ENCODE data around the gene TRIM74. TPM values are rescaled to one million over a fixed set of nuclear protein-coding genes. Genes with fewer than 3 reads are reported as not detected.
"Not testable (repeated sequence)": the region's sequence is repeated elsewhere in the genome, so short reads cannot be mapped to it uniquely, and the experiment has no call there.

TRIM74 gene
- 0.47 and 2.4 TPM in 2 replicates for total RNA-seq
- 0.74 and 1.7 TPM in 2 replicates for polyA plus RNA-seq

GRCh38 chr7:72968980-72969516, at the start of gene TRIM74:
Gene TRIM74 (minus strand): TSS chr7:72969466. CDS start chr7:72966157, 3,309 bp downstream.
- no CpG with 5 or more reads among the region's 36 CpGs for whole genome bisulfite sequencing (ENCODE audit: low lambda C conversion rate, missing lambda C conversion rate)
- not testable (repeated sequence) for H2AFZ ChIP-seq

GRCh38 chr7:73006491-73006890, 37.2 kb upstream of the TRIM74 start:
- 29% methylated on average over 10 of the region's 10 CpGs for WGBS (ENCODE audit: low lambda C conversion rate, missing lambda C conversion rate)
- not testable (repeated sequence) for DNase-seq (ENCODE audit: low spot score); H3K9me2 ChIP-seq (replicated peaks; ENCODE audit: insufficient read depth); H4K20me1 ChIP-seq (ENCODE audit: insufficient read depth, poor library complexity, severe bottlenecking); H3K36me3 ChIP-seq (replicated peaks; ENCODE audit: insufficient read depth, low read depth); H3K4me1 ChIP-seq (ENCODE audit: insufficient read depth); H3K27me3 ChIP-seq; H3K9me3 ChIP-seq (ENCODE audit: low read depth)
- H3K27ac ChIP-seq = peak overlapping the region; percentile 47
- H3K4me3 ChIP-seq = peak overlapping the region; percentile 17
- peak overlapping the region; percentile 45 for H2AFZ ChIP-seq
- H3K79me2 ChIP-seq = peaks cover 10% of the 10 kb centered on the region
- peak overlapping the region; percentile 82 for H3K4me2 ChIP-seq

More at GRCh38 chr7:72968980-72969516, at the start of gene TRIM74:
- not testable (repeated sequence) for H3K79me2 ChIP-seq; DNase-seq (ENCODE audit: low spot score); H3K4me1 ChIP-seq (ENCODE audit: insufficient read depth); H3K27ac ChIP-seq; H3K9me2 ChIP-seq (replicated peaks; ENCODE audit: insufficient read depth); H3K36me3 ChIP-seq (replicated peaks; ENCODE audit: insufficient read depth, low read depth); H3K27me3 ChIP-seq; H3K4me3 ChIP-seq; H4K20me1 ChIP-seq (ENCODE audit: insufficient read depth, poor library complexity, severe bottlenecking); H3K9me3 ChIP-seq (ENCODE audit: low read depth); H3K4me2 ChIP-seq

DNA sequence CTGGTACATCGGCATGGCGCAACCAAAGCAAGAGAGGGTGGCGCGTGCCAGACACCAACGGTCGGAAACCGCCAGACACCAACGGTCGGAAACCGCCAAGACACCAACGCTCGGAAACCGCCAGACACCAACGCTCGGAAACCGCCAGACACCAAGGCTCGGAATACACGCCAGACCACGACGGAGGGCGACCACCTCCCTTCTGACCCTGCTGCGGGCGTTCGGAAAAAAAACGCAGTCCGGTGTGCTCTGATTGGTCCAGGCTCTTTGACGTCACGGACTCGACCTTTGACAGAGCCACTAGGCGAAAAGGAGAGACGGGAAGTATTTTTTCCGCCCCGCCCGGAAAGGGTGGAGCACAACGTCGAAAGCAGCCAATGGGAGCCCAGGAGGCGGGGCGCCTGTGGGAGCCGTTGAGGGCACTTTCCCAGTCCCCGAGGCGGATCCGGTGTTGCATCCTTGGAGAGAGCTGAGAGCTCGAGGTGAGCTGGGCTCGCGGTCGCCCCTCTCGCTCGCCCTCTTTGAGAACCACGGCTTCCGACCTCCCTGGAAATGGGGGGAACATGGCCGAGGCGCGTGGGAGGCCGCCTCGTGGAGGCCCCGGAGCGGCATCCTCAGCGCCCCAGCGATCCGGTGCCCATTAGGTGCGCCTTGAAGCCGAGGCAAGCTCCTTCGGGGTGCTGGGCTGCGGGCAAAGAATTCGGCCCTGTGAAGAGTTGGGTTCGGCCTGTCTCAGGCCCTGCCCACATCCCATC, 36.6 kb upstream of the TRIM74 start:
- not testable (repeated sequence) for H3K36me3 ChIP-seq (replicated peaks; ENCODE audit: insufficient read depth, low read depth); H4K20me1 ChIP-seq (ENCODE audit: insufficient read depth, poor library complexity, severe bottlenecking); H3K9me2 ChIP-seq (replicated peaks; ENCODE audit: insufficient read depth); H3K27me3 ChIP-seq; H3K9me3 ChIP-seq (ENCODE audit: low read depth); H3K4me1 ChIP-seq (ENCODE audit: insufficient read depth)
- Histone ChIP-seq H2AFZ (peak overlapping the region; percentile 88), H3K4me2 (peak overlapping the region; percentile 77), H3K4me3 (peak overlapping the region; percentile 87), H3K79me2 (peaks cover 10% of the 10 kb centered on the region), H3K27ac (peak overlapping the region; percentile 95)
- DNase-seq (ENCODE audit: low spot score) = peak; percentile 86
- 1% methylated on average over 56 of the region's 66 CpGs for WGBS (ENCODE audit: low lambda C conversion rate, missing lambda C conversion rate)

- H3K9me2 ChIP-seq (replicated peaks; ENCODE audit: insufficient read depth); DNase-seq (ENCODE audit: low spot score); H4K20me1 ChIP-seq (ENCODE audit: insufficient read depth, poor library complexity, severe bottlenecking); H3K27me3 ChIP-seq; H3K9me3 ChIP-seq (ENCODE audit: low read depth); H3K36me3 ChIP-seq (replicated peaks; ENCODE audit: insufficient read depth, low read depth); H3K4me1 ChIP-seq (ENCODE audit: insufficient read depth): not testable (repeated sequence)
- under 1% methylated on average over 24 of the region's 30 CpGs for WGBS (ENCODE audit: low lambda C conversion rate, missing lambda C conversion rate)
- Histone ChIP-seq H3K4me3 (peak overlapping the region; percentile 28), H2AFZ (peak overlapping the region; percentile 3), H3K79me2 (peaks cover 10% of the 10 kb centered on the region), H3K27ac (peak overlapping the region; percentile 80), H3K4me2 (peak overlapping the region; percentile 22)
Measured at GRCh38 chr7:73005356-73005692, 36.1 kb upstream of the TRIM74 start.

DNA sequence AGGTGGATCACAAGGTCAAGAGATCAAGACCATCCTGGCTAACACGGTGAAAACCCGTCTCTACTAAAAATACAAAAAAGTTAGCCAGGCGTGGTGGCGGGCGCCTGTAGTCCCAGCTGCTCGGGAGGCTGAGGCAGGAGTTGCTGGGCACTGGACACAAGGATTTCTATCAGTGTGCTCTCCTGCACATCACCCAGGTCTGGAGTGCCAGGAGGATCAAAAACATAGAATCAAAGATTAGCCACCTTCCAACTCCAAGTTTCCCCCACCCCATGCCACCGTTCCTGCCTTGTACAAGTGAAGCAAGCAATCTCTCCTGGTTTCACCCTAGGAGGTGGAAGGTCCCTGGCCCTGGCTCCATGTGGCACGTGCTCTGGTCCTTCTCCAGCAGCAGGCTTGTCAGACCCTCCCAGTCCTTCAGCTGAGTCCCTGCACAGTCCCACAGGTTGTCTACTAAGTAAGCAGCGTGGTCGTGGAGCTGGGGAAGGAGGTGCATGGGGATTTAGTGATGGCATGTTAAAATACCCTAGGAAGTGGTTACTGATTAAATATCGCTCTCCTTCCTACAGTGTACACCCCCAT, 28.7 kb upstream of the TRIM74 start:
- H3K4me1 ChIP-seq (ENCODE audit: insufficient read depth); H3K9me3 ChIP-seq (ENCODE audit: low read depth); H3K36me3 ChIP-seq (replicated peaks; ENCODE audit: insufficient read depth, low read depth); H4K20me1 ChIP-seq (ENCODE audit: insufficient read depth, poor library complexity, severe bottlenecking); DNase-seq (ENCODE audit: low spot score); H3K79me2 ChIP-seq; H3K27ac ChIP-seq; H3K4me3 ChIP-seq; H3K9me2 ChIP-seq (replicated peaks; ENCODE audit: insufficient read depth); H3K27me3 ChIP-seq; H2AFZ ChIP-seq; H3K4me2 ChIP-seq: not testable (repeated sequence)
- no CpG with 5 or more reads among the region's 11 CpGs for WGBS (ENCODE audit: low lambda C conversion rate, missing lambda C conversion rate)

GRCh38 chr7:72997447-72997846, 28.2 kb upstream of the TRIM74 start:
- H3K9me2 ChIP-seq (replicated peaks; ENCODE audit: insufficient read depth); DNase-seq (ENCODE audit: low spot score); H3K79me2 ChIP-seq; H3K4me1 ChIP-seq (ENCODE audit: insufficient read depth); H4K20me1 ChIP-seq (ENCODE audit: insufficient read depth, poor library complexity, severe bottlenecking); H3K27me3 ChIP-seq; H2AFZ ChIP-seq; H3K4me3 ChIP-seq; H3K9me3 ChIP-seq (ENCODE audit: low read depth); H3K36me3 ChIP-seq (replicated peaks; ENCODE audit: insufficient read depth, low read depth); H3K27ac ChIP-seq; H3K4me2 ChIP-seq: not testable (repeated sequence)
- WGBS (ENCODE audit: low lambda C conversion rate, missing lambda C conversion rate) = 91% methylated on average over 4 of the region's 8 CpGs

DNA sequence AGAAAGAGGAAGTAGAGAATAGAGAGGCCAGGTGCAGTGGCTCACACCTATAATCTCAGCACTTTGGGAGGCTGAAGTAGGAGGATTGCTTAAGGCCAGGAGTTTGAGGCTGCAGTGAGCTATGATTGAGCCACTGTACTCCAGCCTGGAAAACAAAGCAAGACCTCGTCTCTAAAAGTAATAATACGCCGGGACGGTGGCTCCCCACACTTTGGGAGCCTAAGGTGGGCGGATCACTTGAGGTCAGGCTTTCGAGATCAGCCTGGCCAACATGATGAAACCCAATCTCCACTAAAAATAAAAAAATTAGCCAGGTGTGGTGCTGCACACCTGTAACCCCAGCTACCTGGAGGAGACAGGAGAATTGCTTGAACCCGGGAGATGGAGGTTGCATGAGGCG, 26.2 kb upstream of the TRIM74 start:
- not testable (repeated sequence) for H2AFZ ChIP-seq; H3K4me3 ChIP-seq; H3K4me1 ChIP-seq (ENCODE audit: insufficient read depth); H3K9me2 ChIP-seq (replicated peaks; ENCODE audit: insufficient read depth); H4K20me1 ChIP-seq (ENCODE audit: insufficient read depth, poor library complexity, severe bottlenecking); H3K4me2 ChIP-seq; DNase-seq (ENCODE audit: low spot score); H3K79me2 ChIP-seq; H3K9me3 ChIP-seq (ENCODE audit: low read depth); H3K27me3 ChIP-seq; H3K27ac ChIP-seq; H3K36me3 ChIP-seq (replicated peaks; ENCODE audit: insufficient read depth, low read depth)
- WGBS (ENCODE audit: low lambda C conversion rate, missing lambda C conversion rate) = 99% methylated on average over 8 of the region's 8 CpGs

- H3K79me2 ChIP-seq; H3K9me3 ChIP-seq (ENCODE audit: low read depth); H4K20me1 ChIP-seq (ENCODE audit: insufficient read depth, poor library complexity, severe bottlenecking); DNase-seq (ENCODE audit: low spot score); H3K27ac ChIP-seq; H3K9me2 ChIP-seq (replicated peaks; ENCODE audit: insufficient read depth); H3K36me3 ChIP-seq (replicated peaks; ENCODE audit: insufficient read depth, low read depth); H3K4me1 ChIP-seq (ENCODE audit: insufficient read depth); H2AFZ ChIP-seq; H3K4me2 ChIP-seq; H3K4me3 ChIP-seq; H3K27me3 ChIP-seq: not testable (repeated sequence)
- 64% methylated on average over 8 of the region's 14 CpGs for WGBS (ENCODE audit: low lambda C conversion rate, missing lambda C conversion rate)
Measured at GRCh38 chr7:72990146-72990913, 21.1 kb upstream of the TRIM74 start.
